Fibroblast of gingiva (primary cell): ENCODE results near the gene ADAM23.

ENCODE experiments used
- DNase-seq: peaks from one replicate; pipeline ENCODE4 v3.0.0-alpha.2; 2011; ENCODE audit warnings: low read depth

The ADAM23 gene

DNA sequence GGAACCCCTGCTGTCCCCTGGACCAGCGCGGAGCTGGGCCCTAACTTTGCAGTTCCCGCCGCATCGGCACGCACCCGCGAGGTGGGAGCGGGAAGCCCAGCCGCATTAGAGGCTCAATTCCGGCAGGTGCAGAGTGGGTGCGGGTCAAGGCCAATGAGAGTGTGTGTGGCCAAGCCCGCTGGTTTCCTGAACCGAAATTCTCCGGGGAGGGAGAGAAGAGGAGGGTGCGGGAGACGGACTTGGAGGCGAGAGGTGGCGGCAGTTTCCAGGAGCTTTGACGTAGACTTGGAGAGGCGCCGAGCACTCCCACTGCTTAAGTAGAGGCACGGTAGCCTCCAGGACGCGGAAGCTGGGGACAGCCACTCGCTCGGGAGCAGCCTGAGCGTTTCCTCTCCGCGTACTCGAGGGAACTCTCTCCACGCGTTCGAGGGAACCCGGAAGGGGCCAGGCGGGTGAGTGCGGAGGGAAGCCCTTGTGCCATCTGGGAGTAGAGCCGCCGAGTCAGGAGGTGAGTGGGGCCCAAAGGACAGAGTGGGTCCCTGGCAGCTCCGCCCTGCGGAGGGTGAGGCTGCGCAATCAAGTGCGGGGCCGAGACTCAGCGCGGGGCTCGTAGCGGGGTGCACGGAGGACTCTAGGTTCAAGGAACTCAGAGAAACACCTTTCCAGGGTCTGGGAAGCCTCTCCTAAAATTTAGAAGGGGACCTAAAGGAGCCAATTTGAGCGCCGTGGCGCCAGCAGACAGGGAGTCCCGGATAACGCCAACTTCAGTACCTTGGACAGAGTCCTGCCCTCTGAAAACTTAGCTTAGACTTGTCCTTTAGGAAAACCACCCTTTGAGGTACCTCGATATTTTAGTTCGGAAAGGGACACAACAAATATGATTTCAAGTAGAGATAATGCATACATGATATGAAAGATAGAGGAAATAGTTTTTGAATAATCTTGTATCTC lies 199.0 kb downstream of the ADAM23 start, which contains the start of gene FAM237A:
TSS of gene FAM237A (plus strand) at position 413 of the 951 bp plus-strand sequence. CDS start 1,750 bp downstream, outside the sequence.
- peak; percentile 47 for DNase-seq

DNA sequence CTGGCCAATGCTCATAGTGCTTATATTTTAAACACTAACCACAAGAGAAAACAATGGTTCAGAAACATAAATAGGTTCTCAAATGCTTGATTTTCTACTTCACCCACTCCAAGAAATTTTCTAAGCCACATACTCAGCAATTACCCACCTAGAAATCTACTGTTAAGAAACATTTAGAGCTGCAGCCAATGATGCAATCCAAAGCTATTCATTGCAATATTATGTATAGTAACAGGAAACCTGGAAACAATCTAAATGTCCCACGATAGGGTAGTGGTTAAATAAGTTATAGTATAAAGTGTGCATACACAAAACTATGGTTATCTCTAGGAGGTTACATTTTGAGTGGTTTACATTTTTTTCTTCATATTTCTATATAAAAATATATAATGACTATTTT lies 204.7 kb downstream of the ADAM23 start:
- no peak for DNase-seq

DNA sequence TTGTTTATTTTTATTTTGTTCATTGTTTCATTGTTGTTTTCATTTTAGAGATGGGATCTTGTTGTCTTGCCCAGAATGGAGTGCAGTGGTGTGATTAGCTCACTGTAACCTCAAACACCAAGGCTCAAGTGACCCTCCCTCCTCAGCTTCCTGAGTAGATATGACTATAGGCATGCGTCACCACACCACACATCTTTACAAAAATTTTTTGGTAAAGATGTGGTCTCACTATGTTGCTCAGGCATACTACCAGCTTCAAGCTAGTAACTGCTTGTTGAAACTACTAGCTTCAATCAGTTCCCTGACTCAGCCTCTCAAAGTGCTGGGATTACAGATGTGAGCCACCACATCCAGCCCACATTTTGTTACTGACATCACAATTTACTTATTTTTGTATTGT lies 213.8 kb downstream of the ADAM23 start:
- DNase-seq, result no peak

DNA sequence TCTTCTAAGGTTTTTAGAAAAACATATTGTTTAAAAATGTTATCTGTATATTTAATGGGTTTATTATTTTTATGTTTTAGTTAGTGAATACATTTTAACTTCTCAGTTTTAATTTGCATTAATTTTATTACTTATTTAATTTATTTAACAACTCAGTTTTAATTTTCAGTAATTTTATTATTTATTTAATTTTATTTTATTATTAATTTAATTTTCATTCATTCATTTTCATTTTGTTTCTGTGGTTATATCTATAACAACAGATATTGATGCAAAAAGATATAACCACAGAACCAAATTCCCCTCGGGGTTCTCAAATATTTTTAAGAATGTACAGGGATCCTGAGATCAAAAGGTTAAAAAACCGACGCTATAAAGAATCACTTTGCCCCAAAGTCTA lies 221.9 kb downstream of the ADAM23 start:
- DNase-seq, result no peak
